PC-3 (cell line): ENCODE measurements around the gene MPHOSPH9. TPM values are rescaled to one million over a fixed set of nuclear protein-coding genes. Genes with fewer than 3 reads are reported as not detected.

Experiments
- ATAC-seq: fragments of 200-7000 bp; cut with Tn5 transposase; 2 replicates; pipeline ENCODE4 v1.9.1; 2020; ENCODE audit warnings: mild to moderate bottlenecking, moderate library complexity
- BruUV-seq: library from RNA; stranded (reverse); fragments of 400-500 nt; replicated peaks from 2 replicates; lab custom pipeline; 2021; lab: Mats Ljungman, UMichigan
- CTCF ChIA-PET: fragments of 300-600 bp; sonication (Branson Sonifier 250); formaldehyde crosslinking; loops from one replicate; lab custom pipeline; 2022; ENCODE audit warnings: antibody characterized with exemption; lab: Charles Lee
- POLR2A ChIA-PET: fragments of 300-600 bp; sonication (Branson Sonifier 250); formaldehyde crosslinking; loops from one replicate; lab custom pipeline; 2022; ENCODE audit warnings: antibody characterized with exemption; ENCODE audit not compliant: unreplicated experiment; lab: Charles Lee
- DNase-seq: peaks from one replicate; pipeline ENCODE4 v3.0.0-alpha.2; 2015
- H2AFZ ChIP-seq: fragments of 300-600 bp; sonication (generic); 2 replicates; pipeline ENCODE4 v1.6.0; 2016; ENCODE audit warnings: antibody characterized with exemption, low read length
- H3F3A ChIP-seq: fragments of 300-600 bp; sonication (generic); one replicate; pipeline ENCODE4 v1.6.0; 2017; ENCODE audit warnings: antibody characterized with exemption, low read length, control low read depth, mild to moderate bottlenecking; ENCODE audit not compliant: unreplicated experiment
- H3K27ac ChIP-seq: fragments of 300-600 bp; sonication (generic); 2 replicates; pipeline ENCODE4 v1.5.1; 2016; ENCODE audit warnings: mild to moderate bottlenecking, low read length
- H3K27me3 ChIP-seq: fragments of 300-600 bp; sonication (generic); 2 replicates; pipeline ENCODE4 v1.6.1; 2016; ENCODE audit warnings: low read length, mixed read lengths
- H3K36me3 ChIP-seq: fragments of 300-600 bp; sonication (generic); 2 replicates; pipeline ENCODE4 v1.6.1; 2016; ENCODE audit warnings: low read depth, mixed run types, low read length, mixed read lengths
- H3K4me1 ChIP-seq: fragments of 300-600 bp; sonication (generic); 2 replicates; pipeline ENCODE4 v1.5.1; 2016; ENCODE audit warnings: low read length; ENCODE audit not compliant: insufficient read depth
- H3K4me2 ChIP-seq: fragments of 300-600 bp; sonication (generic); 2 replicates; pipeline ENCODE4 v1.6.0; 2016; ENCODE audit warnings: low read length
- H3K4me3 ChIP-seq: fragments of 300-600 bp; sonication (generic); 2 replicates; pipeline ENCODE4 v1.5.1; 2016; ENCODE audit warnings: mild to moderate bottlenecking, low read length, mixed read lengths
- H3K79me2 ChIP-seq: fragments of 300-600 bp; sonication (generic); 2 replicates; pipeline ENCODE4 v1.6.1; 2017; ENCODE audit warnings: low read length, mixed read lengths
- H3K9ac ChIP-seq: fragments of 300-600 bp; sonication (generic); 2 replicates; pipeline ENCODE4 v1.6.0; 2016; ENCODE audit warnings: mild to moderate bottlenecking, low read length
- H3K9me2 ChIP-seq: fragments of 300-600 bp; sonication (generic); replicated peaks from 2 replicates; pipeline ENCODE4 v1.6.1; 2016; ENCODE audit warnings: mixed run types, low read length, mixed read lengths
- H3K9me3 ChIP-seq: fragments of 300-600 bp; sonication (generic); 2 replicates; pipeline ENCODE4 v1.6.1; 2016; ENCODE audit warnings: low read length, mixed read lengths
- H4K20me1 ChIP-seq: fragments of 300-600 bp; sonication (generic); 2 replicates; pipeline ENCODE4 v1.6.1; 2016; ENCODE audit warnings: low read length, mixed read lengths
- CTCF ChIP-seq: fragments of 300-600 bp; sonication (generic); conservative IDR thresholded peaks from 2 replicates; pipeline ENCODE4 v1.5.1; 2017; ENCODE audit warnings: antibody characterized with exemption, low read depth, mild to moderate bottlenecking, low read length
- EZH2 ChIP-seq: fragments of 300-600 bp; sonication (generic); IDR thresholded peaks from one replicate; pipeline ENCODE4 v1.6.1; 2017; ENCODE audit warnings: antibody characterized with exemption, mild to moderate bottlenecking, low read length; ENCODE audit not compliant: unreplicated experiment
- EZH2phosphoT487 ChIP-seq: fragments of 300-600 bp; sonication (generic); IDR thresholded peaks from 2 replicates; pipeline ENCODE4 v1.6.1; 2018; ENCODE audit warnings: mild to moderate bottlenecking, antibody characterized with exemption, low read length, borderline replicate concordance
- intact Hi-C: fragments of 100-400 bp; cut with micrococcal nuclease; formaldehyde crosslinking; loops from 2 replicates; pipeline ENCODE4 v1.9.0; 2023
- total RNA-seq: library from RNA; depleted of rRNA; stranded (reverse); fragments of >200 nt; gene quantifications from 2 replicates; pipeline ENCODE4 v1.2.3, GENCODE V29; 2014

Gene MPHOSPH9
- total RNA-seq, 1 experiment from 2014 or later = 42.5 TPM

GRCh38 chr12:123164222-123164621 is 68.7 kb downstream of the MPHOSPH9 start:
- TF ChIP-seq EZH2phosphoT487 (no peak), CTCF (no peak), EZH2 (no peak)
- Histone ChIP-seq H3K9ac (peak overlapping the region; percentile 11; the same call in 1 of the 2 replicates), H3K9me2 (no peaks in the 10 kb centered on the region), H3F3A (peaks cover 4% of the 10 kb centered on the region), H3K27ac (peak overlapping the region; percentile 68), H3K4me3 (peak overlapping the region; percentile 31; the same call in 1 of the 2 replicates), H3K4me1 (peaks cover 25% of the 10 kb centered on the region), H3K27me3 (no peaks in the 10 kb centered on the region), H3K4me2 (peak overlapping the region; percentile 66), H3K79me2 (no peaks in the 10 kb centered on the region), H3K9me3 (no peaks in the 10 kb centered on the region), H4K20me1 (no peaks in the 10 kb centered on the region), H2AFZ (no peak overlapping the region), H3K36me3 (peaks cover 26% of the 10 kb centered on the region)
- POLR2A ChIA-PET = no interaction called here
- no TSS peak for BruUV-seq
- CTCF ChIA-PET = no interaction called here
- peak; percentile 86 for ATAC-seq
- intact Hi-C loops = loop anchor here (5.0 kb wide), 1 partner anchor 68 kb away; the partner anchor contains the start of genes MPHOSPH9 and MTRFR
- peak; percentile 79 for DNase-seq

- peak overlapping the region; percentile 66 for H3K4me2 ChIP-seq
- no peaks in the 10 kb centered on the region for H3K9me2 ChIP-seq
- H3K27me3 ChIP-seq = no peaks in the 10 kb centered on the region
- no peak overlapping the region for H2AFZ ChIP-seq
- H3K27ac ChIP-seq = peak overlapping the region; percentile 68
- no peak overlapping the region for H3K9ac ChIP-seq
- no peaks in the 10 kb centered on the region for H4K20me1 ChIP-seq
- ChIA-PET POLR2A (no interaction called here), CTCF (no interaction called here)
- peaks cover 25% of the 10 kb centered on the region for H3K4me1 ChIP-seq
- ATAC-seq = peak; percentile 83
- intact Hi-C loops = loop anchor here (5.0 kb wide), 1 partner anchor 69 kb away; the partner anchor contains the start of genes MPHOSPH9 and MTRFR
- DNase-seq = peak; percentile 90
- H3F3A ChIP-seq = peaks cover 4% of the 10 kb centered on the region
- H3K4me3 ChIP-seq = no peak overlapping the region
- BruUV-seq = no TSS peak
- peaks cover 26% of the 10 kb centered on the region for H3K36me3 ChIP-seq
- no peaks in the 10 kb centered on the region for H3K79me2 ChIP-seq
- no peaks in the 10 kb centered on the region for H3K9me3 ChIP-seq
- no peak for TF ChIP-seq EZH2phosphoT487
- no peak for TF ChIP-seq EZH2
- TF ChIP-seq CTCF = no peak
Measured at GRCh38 chr12:123163227-123163626, 69.7 kb downstream of the MPHOSPH9 start.

GRCh38 chr12:123160801-123161487 is 72.0 kb downstream of the MPHOSPH9 start:
- no peaks in the 10 kb centered on the region for H3K27me3 ChIP-seq
- no peak overlapping the region for H3K27ac ChIP-seq
- intact Hi-C loops = loop anchor here (5.0 kb wide), 1 partner anchor 71 kb away; the partner anchor contains the start of genes MPHOSPH9 and MTRFR
- peaks cover 25% of the 10 kb centered on the region for H3K4me1 ChIP-seq
- peaks cover 4% of the 10 kb centered on the region for H3F3A ChIP-seq
- peaks cover 27% of the 10 kb centered on the region for H3K36me3 ChIP-seq
- BruUV-seq = no TSS peak
- H4K20me1 ChIP-seq = no peaks in the 10 kb centered on the region
- H2AFZ ChIP-seq = no peak overlapping the region
- H3K9me3 ChIP-seq = no peaks in the 10 kb centered on the region
- H3K4me3 ChIP-seq = no peak overlapping the region
- DNase-seq (no peak), ATAC-seq (no peak)
- POLR2A ChIA-PET = interaction anchor here (0.7 kb wide), 1 partner anchor 76 kb away, joined by 4 read pairs; no protein-coding TSS in a partner anchor
- TF ChIP-seq EZH2phosphoT487 (no peak), CTCF (no peak), EZH2 (no peak)
- no peaks in the 10 kb centered on the region for H3K9me2 ChIP-seq
- CTCF ChIA-PET = no interaction called here
- H3K4me2 ChIP-seq = no peak overlapping the region
- no peak overlapping the region for H3K9ac ChIP-seq
- H3K79me2 ChIP-seq = no peaks in the 10 kb centered on the region
